Upper lobe of left lung (tissue), 6 donors: ENCODE results near the gene OGDH. TPM values are rescaled to one million over a fixed set of nuclear protein-coding genes. Genes with fewer than 3 reads are reported as not detected.

ENCODE experiments used
- ATAC-seq, 2 donors: fragments of 200-7000 bp; cut with Tn5 transposase; one replicate each; pipeline ENCODE4 v1.9.1; 2022; ENCODE audit warnings: mild to moderate bottlenecking in 2 of 2, moderate library complexity in 2 of 2; ENCODE audit not compliant: low FRiP score in 2 of 2
- DNase-seq, 2 donors: peaks; one replicate each; pipeline ENCODE4 v3.0.0-alpha.2; 2019 to 2020
- H3K27ac ChIP-seq, 4 donors: fragments of 200-600 bp; sonication (generic); one replicate each; pipeline ENCODE4 v1.5.1; 2016 to 2019
- H3K27me3 ChIP-seq, 4 donors: fragments of 200-600 bp; sonication (generic); one replicate each; pipeline ENCODE4 v1.5.1; 2017 to 2019
- H3K36me3 ChIP-seq, 4 donors: fragments of 200-600 bp; sonication (generic); one replicate each; pipeline ENCODE4 v1.5.1; 2016 to 2019
- H3K4me1 ChIP-seq, 4 donors: fragments of 200-600 bp; sonication (generic); one replicate each; pipeline ENCODE4 v1.5.1; 2018 to 2019
- H3K4me3 ChIP-seq, 4 donors: fragments of 200-600 bp; sonication (generic); one replicate each; pipeline ENCODE4 v1.5.1; 2017 to 2019; ENCODE audit warnings: mild to moderate bottlenecking in 2 of 4, moderate library complexity in 1 of 4
- H3K9me3 ChIP-seq, 4 donors: fragments of 200-600 bp; sonication (generic); one replicate each; pipeline ENCODE4 v1.5.1; 2018 to 2019
- EP300 ChIP-seq, 4 donors: sonication (generic); formaldehyde crosslinking; IDR thresholded peaks; one replicate each; pipeline ENCODE4 v1.5.1; 2017; ENCODE audit warnings: antibody characterized with exemption in 4 of 4, control low read depth in 2 of 4
- POLR2A ChIP-seq, 4 donors: fragments of 450-650 bp; IDR thresholded peaks; one replicate each; pipeline ENCODE4 v1.5.1; 2016 to 2017; ENCODE audit warnings: antibody characterized with exemption in 4 of 4, mild to moderate bottlenecking in 2 of 4
- POLR2AphosphoS5 ChIP-seq, 2 donors: sonication (generic); formaldehyde crosslinking; IDR thresholded peaks; one replicate each; pipeline ENCODE4 v1.5.1; 2017; ENCODE audit warnings: antibody characterized with exemption in 2 of 2
- WGBS, 2 donors: methylation state at CpG; one replicate each; pipeline ENCODE4 v1.1.5; 2017 to 2018; 5-methylcytosine and 5-hydroxymethylcytosine counted together
- total RNA-seq, 6 donors: library from RNA; depleted of rRNA in 4 of 6; stranded (reverse); fragments of >200 nt in 4 of 6; gene quantifications; one replicate each; pipeline versions ENCODE4 v1.1.0 to v1.2.1, GENCODE V29; 2016 to 2021
- TF ChIP-seq, protein P1 (sequence below), 6 experiments: fragments of 450-650 bp in 4 of 6; fragments of 200-600 bp in 2 of 6; sonication (generic) in 2 of 6; IDR thresholded peaks; one replicate each; pipeline ENCODE4 v1.5.1; 2016 to 2019; ENCODE audit warnings: antibody characterized with exemption in 6 of 6
- donor health status: DM: no; HTN: no; CAD: no; lungs with moderate emphysema.
- donor health status: DM: no; HTN: yes; CAD: no; lungs with severe emphysema.

The OGDH gene
- total RNA-seq, 6 donors from 2014 or later: 76.1 to 160 (median 134) TPM

DNA sequence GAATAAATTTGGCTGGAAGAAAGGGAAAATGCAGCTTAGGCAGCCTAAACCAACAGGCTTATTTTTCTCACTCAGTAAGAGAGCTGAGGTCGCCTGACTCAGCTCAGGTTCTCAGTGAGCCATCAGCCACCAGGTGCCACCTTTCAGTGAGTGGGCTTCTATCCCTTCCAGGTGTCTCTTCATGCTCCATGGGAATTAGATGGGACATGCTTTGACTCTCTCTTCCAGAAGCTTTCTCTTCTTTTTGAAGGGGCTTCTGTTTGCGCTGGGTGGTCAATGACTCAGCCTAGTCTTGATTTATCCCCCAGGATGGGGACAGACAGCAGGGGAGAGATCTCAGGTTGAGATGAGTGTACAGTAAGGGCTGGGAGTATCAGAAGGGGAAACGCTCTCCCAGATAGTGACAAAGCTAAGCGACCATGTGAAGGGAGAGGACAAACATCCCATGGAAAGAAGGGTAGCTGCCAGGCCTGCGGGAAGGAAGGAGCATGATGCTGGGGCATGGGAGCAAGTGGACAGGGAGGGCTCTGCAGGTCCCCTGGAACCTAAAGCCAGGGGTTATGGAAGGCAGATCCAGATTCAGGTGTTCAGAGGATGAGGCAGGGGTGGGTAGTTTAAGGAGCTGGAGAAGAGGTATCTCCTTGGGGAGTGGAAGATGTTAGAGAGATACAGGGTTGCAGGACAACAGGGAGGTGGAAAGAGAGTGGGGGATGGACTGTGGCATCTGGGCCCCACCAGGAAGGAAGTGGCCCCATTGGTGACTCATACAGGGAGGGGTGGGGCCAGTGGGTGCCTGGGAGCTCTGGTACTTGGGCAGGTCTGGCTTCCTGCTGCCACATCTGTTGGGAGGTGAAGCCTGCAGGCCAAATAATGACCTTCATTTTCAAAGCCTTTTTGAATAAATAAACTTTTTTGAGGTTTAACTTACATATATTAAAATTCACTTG, 32.5 kb downstream of the OGDH start:
- DNase-seq: peak in 1 of 2 donors; percentile 91
- no peaks in the 10 kb centered on the region for H3K36me3 ChIP-seq
- H3K4me1 ChIP-seq: peaks cover 47 to 67% (median 63%) of the 10 kb centered on the region in 4 donors
- H3K4me3 ChIP-seq: no peak overlapping the region
- no peaks in the 10 kb centered on the region for H3K9me3 ChIP-seq
- peak overlapping the region; percentile 85 to 91 (median 86) for H3K27ac ChIP-seq
- no peaks in the 10 kb centered on the region for H3K27me3 ChIP-seq
- ATAC-seq: peak; percentile 83 to 84
- peak in 2 of 4 donors; percentile 47 to 53 for TF ChIP-seq EP300 (IDR thresholded peaks at IDR 0.05)
- TF ChIP-seq, protein P1, sequence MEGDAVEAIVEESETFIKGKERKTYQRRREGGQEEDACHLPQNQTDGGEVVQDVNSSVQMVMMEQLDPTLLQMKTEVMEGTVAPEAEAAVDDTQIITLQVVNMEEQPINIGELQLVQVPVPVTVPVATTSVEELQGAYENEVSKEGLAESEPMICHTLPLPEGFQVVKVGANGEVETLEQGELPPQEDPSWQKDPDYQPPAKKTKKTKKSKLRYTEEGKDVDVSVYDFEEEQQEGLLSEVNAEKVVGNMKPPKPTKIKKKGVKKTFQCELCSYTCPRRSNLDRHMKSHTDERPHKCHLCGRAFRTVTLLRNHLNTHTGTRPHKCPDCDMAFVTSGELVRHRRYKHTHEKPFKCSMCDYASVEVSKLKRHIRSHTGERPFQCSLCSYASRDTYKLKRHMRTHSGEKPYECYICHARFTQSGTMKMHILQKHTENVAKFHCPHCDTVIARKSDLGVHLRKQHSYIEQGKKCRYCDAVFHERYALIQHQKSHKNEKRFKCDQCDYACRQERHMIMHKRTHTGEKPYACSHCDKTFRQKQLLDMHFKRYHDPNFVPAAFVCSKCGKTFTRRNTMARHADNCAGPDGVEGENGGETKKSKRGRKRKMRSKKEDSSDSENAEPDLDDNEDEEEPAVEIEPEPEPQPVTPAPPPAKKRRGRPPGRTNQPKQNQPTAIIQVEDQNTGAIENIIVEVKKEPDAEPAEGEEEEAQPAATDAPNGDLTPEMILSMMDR (IDR thresholded peaks at IDR 0.05): peak in 1 of 6 experiments; percentile 15
- TF ChIP-seq POLR2AphosphoS5 (IDR thresholded peaks at IDR 0.05): peak; percentile 67 to 68
- TF ChIP-seq POLR2A (IDR thresholded peaks at IDR 0.05): no peak
- WGBS, 2 donors: 73 to 76% methylated on average over 5 of the region's 5 CpGs

DNA sequence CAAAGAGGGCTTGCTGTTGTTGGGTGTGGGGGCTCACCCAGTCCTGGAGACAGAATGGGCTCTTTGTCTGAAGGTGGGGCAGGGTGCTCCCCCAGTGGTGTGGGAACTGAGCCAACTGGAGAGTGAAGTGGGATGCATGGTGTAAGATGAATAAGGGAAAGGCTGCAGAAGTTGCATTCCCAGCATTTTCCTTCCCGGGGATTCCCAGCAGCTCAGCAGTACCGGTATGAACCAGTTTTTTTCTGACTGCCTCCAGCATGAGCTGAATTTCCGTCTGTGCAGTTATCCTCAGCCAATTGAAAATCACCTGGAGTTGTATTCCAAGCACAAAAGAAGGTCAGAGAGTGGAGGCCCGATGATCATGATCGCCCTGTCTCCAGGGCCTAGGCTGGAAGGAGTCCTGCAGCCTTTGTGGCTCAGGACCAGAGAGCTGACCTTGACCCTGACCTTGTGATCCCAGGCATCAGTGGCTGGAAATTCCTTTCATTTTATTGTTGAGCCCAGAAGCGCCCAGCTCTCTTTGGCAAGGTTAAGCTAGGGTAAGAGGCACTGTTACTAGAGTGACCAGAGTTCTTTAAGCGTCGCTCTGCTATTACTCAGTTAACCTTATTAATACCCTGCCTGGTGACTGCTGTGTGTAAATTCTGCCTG, 33.4 kb downstream of the OGDH start:
- H3K4me1 ChIP-seq: peaks cover 38 to 59% (median 54%) of the 10 kb centered on the region in 4 donors
- TF ChIP-seq EP300 (IDR thresholded peaks at IDR 0.05) (no peak), POLR2A (IDR thresholded peaks at IDR 0.05) (no peak), POLR2AphosphoS5 (IDR thresholded peaks at IDR 0.05) (peak in 1 of 2 donors; percentile 14)
- TF ChIP-seq, protein P1 (IDR thresholded peaks at IDR 0.05): peak in 1 of 6 experiments; percentile 4
- ATAC-seq (peak in 1 of 2 donors; percentile 69), DNase-seq (peak in 1 of 2 donors; percentile 62)
- no peaks in the 10 kb centered on the region for H3K27me3 ChIP-seq
- WGBS, 2 donors: 29 to 34% methylated on average over 8 of the region's 8 CpGs
- no peaks in the 10 kb centered on the region for H3K9me3 ChIP-seq
- H3K4me3 ChIP-seq: no peak overlapping the region
- peak overlapping the region; percentile 85 to 91 (median 86) for H3K27ac ChIP-seq
- no peaks in the 10 kb centered on the region for H3K36me3 ChIP-seq

DNA sequence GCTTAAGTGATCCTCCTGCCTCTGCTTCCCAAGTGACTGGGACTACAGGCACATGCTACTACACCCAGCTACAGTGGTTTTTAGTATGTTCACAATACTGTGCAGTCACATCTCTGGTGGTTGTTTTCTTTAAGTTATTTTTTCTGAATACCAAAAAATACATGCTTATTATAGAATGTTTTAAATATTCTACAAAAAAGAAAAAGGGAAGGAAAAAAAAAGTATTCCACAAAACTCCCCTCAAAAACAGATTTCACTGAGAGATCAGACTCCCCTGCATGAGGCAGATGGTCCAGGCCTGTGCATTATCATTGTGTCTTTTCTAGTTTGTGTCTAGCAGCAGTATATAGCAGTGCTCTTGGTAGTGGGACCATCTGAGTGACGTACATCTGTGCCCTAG, 36.8 kb downstream of the OGDH start:
- TF ChIP-seq, protein P1 (IDR thresholded peaks at IDR 0.05): no peak
- no peak for TF ChIP-seq POLR2AphosphoS5 (IDR thresholded peaks at IDR 0.05)
- TF ChIP-seq EP300 (IDR thresholded peaks at IDR 0.05): no peak
- TF ChIP-seq POLR2A (IDR thresholded peaks at IDR 0.05): no peak
- H3K4me1 ChIP-seq: peaks cover 27 to 31% (median 27%) of the 10 kb centered on the region in 4 donors
- ATAC-seq (no peak), DNase-seq (no peak)
- no peaks in the 10 kb centered on the region for H3K9me3 ChIP-seq
- no peak overlapping the region for H3K4me3 ChIP-seq
- H3K27me3 ChIP-seq: no peaks in the 10 kb centered on the region
- WGBS, 2 donors: 93 to 94% methylated on average over 1 of the region's 1 CpG
- H3K36me3 ChIP-seq: peaks cover under 1 to 32% (median 15%) of the 10 kb centered on the region in 4 donors
- no peak overlapping the region for H3K27ac ChIP-seq

DNA sequence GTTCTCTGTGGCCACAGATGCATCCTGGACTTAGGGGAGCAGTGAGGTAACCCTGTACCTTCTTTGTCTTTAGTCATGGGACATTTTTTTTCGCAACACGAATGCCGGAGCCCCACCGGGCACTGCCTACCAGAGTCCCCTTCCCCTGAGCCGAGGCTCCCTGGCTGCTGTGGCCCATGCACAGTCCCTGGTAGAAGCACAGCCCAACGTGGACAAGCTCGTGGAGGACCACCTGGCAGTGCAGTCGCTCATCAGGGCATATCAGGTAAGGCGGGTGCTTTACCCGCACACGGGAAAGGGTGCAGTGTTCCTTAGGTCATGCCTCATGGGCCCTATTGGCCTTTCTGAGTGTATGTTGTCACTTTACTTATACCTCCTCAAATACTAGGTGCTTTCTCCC, 38.8 kb downstream of the OGDH start:
- H3K27me3 ChIP-seq: no peaks in the 10 kb centered on the region
- TF ChIP-seq, protein P1 (IDR thresholded peaks at IDR 0.05): no peak
- no peak for TF ChIP-seq POLR2AphosphoS5 (IDR thresholded peaks at IDR 0.05)
- no peak for TF ChIP-seq POLR2A (IDR thresholded peaks at IDR 0.05)
- TF ChIP-seq EP300 (IDR thresholded peaks at IDR 0.05): no peak
- no peak overlapping the region for H3K4me3 ChIP-seq
- peaks cover 7 to 11% (median 7%) of the 10 kb centered on the region in 4 donors for H3K4me1 ChIP-seq
- H3K9me3 ChIP-seq: no peaks in the 10 kb centered on the region
- peaks cover 12 to 51% (median 27%) of the 10 kb centered on the region in 4 donors for H3K36me3 ChIP-seq
- no peak for DNase-seq
- 79 to 87% methylated on average over 11 of the region's 11 CpGs for WGBS, 2 donors
- no peak overlapping the region for H3K27ac ChIP-seq
- ATAC-seq: no peak
